ENCODE measurements around the gene ALDH4A1.

The ALDH4A1 gene, protein sequence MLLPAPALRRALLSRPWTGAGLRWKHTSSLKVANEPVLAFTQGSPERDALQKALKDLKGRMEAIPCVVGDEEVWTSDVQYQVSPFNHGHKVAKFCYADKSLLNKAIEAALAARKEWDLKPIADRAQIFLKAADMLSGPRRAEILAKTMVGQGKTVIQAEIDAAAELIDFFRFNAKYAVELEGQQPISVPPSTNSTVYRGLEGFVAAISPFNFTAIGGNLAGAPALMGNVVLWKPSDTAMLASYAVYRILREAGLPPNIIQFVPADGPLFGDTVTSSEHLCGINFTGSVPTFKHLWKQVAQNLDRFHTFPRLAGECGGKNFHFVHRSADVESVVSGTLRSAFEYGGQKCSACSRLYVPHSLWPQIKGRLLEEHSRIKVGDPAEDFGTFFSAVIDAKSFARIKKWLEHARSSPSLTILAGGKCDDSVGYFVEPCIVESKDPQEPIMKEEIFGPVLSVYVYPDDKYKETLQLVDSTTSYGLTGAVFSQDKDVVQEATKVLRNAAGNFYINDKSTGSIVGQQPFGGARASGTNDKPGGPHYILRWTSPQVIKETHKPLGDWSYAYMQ

DNA sequence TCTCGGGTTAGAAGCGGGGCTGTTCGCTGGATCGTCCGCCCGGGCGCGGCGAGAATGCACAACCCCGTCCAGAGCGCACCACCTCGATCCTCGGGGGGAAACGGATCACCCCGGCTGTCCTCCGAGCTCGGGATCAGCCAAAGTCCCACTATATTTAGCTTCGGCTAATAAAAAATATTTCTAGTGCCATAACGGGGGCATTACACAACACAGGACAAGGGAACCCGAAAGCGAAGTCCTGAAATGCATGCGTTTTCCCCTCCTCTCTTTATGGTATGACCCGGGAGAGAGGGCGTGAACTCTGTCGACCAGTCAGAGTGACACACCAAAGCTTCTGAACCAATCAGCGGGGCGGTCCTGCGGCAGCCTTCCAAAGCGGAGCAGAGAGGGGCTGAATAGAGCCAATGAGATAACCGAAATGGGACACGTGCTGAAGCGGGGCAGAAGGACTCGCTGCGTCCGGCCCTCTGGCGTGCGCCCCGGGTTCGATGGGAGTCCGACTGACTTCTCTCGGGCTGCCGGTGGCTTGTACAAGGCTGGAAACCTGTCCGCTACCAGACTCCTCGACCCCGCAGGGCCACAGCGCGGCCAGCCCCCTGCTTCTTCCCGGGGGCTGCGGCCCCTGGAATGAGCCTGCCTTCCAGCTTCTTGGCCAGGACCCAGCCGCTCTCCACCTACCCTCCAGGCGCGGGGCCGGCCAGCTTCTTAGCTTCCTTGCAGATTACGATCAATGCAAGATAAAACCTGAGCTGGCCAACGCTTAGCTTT lies at the start of gene ALDH4A1:
Gene ALDH4A1, minus strand, starts transcription at position 33 of the 768 bp plus-strand sequence. Its CDS starts 32 bp downstream, at position 1.
- TF ChIP-seq GATA3 (IDR thresholded peaks at IDR 0.05; ENCODE audit: low read depth, low read length) (no peak), GATA2 (IDR thresholded peaks at IDR 0.05; ENCODE audit: low read depth, low read length) (peak; percentile 84)

DNA sequence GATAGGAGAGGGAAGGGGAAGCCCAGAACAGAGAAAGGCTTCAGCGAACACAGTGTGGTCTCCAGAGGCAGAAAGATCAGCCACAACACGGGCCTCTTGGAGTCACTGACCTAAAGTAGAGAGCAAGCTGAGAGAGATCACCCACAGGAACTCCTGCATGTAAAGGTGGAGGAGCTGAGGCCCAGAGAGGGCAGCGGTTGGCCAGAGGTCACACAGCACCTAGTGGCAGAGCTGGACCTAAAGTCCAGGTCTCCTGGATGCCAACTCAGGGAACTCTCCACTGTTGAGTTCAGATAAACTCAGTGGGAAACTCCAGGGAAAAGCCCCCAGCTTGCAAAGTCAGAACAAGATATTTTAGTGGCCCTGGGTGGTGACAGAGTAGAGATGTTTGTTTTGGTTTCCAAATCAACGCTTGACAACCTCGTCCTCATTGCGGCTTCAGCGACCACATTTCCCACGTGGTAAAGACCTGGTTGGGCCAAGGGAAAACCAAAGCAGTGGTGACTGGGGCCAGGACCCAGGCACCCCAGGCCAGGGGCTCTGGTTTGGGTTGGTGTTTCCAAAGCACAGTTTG lies 49.5 kb upstream of the ALDH4A1 start:
- TF ChIP-seq GATA2 (IDR thresholded peaks at IDR 0.05; ENCODE audit: low read depth, low read length) (no peak), GATA3 (IDR thresholded peaks at IDR 0.05; ENCODE audit: low read depth, low read length) (no peak)

DNA sequence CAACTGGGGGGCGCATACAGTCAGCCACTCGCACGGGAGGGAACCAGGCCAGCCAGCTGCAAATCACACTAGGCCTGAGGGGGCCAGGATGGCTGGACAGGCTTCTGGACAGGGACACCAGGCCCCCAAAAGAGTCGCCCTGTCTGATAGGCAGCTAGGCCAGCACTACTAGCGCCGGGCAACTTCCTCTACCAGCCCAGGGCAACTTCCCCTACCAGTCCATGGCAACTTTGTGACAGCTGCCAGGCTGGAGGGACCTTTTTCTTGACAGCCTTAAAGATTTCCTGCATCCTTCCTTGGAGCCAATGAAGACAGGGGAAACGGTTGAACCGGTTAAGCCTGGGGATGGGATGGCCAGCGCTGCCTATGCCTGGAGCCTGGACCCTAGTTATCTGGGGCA lies 49.1 kb upstream of the ALDH4A1 start:
- TF ChIP-seq GATA2 (IDR thresholded peaks at IDR 0.05; ENCODE audit: low read depth, low read length): no peak
- no peak for TF ChIP-seq GATA3 (IDR thresholded peaks at IDR 0.05; ENCODE audit: low read depth, low read length)

DNA sequence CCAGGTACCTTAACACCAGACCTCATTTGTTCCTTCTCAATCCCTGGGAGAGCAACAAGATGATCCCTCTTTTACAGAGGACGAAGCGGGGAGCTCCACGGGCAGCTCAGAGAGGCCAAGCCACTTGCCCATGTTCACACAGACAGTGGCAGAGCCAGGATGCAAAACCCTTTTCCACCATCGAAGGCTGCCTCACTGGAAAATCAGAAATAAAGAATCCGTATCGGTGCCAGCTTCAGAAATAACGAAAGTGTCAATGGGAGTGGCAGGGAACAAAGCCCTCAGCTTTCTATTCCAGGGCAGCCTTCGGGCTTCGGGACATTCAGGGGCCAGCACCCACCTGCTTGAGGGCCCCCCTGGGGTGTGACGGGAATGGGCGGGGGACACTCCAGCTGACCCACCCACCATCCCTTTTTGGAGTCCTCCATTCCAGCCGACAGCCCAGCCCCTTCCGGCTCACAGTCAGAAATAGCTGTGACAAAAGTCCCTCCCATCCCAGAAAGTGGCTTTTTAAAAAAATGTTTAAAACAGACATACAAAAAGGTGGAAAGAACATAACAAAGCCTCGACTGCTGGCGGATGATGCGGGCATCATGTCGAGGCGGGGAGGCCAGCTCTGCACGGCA lies 48.2 kb upstream of the ALDH4A1 start:
- TF ChIP-seq GATA2 (IDR thresholded peaks at IDR 0.05; ENCODE audit: low read depth, low read length) (no peak), GATA3 (IDR thresholded peaks at IDR 0.05; ENCODE audit: low read depth, low read length) (no peak)

DNA sequence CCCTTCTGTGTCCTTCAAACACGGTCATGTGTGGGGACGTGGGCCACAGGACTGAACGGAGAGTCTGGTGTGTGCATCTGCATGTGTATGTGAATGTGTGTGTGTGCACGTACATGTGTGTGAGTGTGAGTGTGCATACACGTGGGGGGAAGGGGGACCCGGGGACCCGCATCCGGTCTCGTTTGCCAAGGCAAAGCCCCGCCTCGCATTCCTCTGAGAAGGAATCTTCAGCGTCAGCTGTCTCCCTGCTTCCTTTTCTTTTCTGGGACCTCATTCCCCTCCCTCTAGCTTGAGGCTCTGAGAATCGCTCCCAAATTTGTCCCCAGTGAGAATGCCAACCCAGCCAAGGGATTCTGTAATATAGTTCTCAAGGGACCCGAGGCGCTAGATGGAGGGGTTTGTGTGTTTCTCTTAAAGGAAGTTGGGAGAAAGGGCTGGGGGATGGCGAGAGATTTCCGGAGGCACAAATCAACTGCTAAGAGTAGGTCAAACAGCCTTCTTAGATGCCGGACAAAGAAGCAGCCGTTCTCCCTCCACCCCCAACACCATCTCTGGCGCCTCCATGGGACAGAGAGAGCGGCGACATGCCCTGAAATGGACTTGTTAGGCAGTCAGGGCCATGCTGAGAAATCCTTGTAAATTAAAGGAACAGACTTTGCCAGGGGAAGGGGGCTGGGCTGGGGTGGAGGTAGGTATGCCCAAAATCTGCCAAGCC lies 47.5 kb upstream of the ALDH4A1 start:
- TF ChIP-seq GATA2 (IDR thresholded peaks at IDR 0.05; ENCODE audit: low read depth, low read length): no peak
- TF ChIP-seq GATA3 (IDR thresholded peaks at IDR 0.05; ENCODE audit: low read depth, low read length): no peak

DNA sequence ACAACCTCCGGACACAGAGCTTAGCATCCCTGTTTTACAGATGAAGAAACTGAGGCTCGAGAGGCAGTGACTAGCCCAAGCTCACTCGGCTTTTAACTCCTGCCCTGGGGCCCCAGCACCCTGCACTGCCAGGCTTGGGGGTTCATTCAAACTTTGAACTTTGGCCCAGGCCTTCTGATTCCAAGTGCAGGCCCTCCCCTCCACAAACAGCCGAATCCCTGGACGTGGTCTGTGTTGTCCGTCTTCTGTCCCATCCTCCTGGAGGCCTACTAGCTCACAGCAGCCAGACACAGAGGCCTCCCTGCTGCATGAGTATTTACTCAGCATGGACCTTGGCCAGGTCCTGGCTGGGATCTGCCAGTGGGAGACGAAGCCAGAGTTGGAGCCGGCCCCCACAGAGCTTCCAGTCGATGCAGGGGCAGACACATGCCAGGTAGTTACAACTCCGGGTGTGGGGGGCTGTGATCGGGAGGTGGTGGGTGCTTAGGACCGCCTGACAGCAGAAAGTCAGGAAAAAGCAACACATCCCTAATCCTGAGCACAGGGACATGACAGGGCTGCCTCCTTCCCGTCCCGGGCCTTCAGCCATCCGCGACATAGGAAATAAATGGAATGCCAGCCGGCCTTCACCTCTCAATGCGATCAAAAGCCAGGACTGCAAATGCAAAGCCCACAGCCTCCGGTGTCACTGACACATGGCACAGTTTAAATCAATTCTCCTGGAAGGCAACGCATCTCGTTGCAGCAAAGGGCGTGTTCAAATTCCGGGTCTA lies 46.7 kb upstream of the ALDH4A1 start:
- TF ChIP-seq GATA2 (IDR thresholded peaks at IDR 0.05; ENCODE audit: low read depth, low read length) (no peak), GATA3 (IDR thresholded peaks at IDR 0.05; ENCODE audit: low read depth, low read length) (no peak)

DNA sequence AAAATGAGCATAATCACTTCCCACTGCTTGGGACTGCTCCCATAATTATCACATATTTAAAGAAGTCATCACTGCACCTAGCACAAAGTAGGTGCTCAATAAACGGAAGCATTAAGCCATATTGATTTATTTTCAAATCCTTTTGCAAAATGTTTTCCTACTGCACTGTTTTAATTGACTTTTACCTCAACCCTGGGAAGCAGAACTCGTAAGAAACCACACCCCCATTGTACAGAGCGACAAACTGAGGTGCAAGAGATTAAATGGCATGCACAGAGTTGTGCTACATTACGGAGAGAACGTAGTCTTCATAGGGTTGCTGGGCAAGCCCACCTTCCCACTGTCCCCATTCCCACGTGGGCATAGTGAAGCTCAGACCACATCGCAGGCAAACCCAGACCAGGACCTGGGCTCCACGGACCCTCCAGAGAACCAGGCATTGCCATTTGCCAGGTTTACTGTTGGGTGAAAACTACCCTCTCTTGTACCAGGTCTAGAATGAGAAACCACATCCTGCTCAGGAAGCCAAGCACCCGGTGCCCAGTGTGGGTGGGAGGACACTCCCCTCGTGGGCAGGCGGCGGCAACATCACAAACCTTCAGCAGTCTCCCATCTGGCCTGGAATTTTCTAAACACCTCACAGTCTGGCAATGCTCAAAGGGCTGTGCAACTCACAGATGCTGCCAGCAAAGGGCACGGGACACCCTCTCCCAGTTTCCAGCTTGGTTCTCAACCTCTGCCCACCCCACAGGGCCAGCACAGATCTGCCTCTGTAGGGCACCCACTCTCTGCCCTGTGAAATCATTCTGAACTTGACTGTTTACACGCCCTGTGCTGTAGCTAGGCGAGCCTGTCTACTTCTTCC lies 45.9 kb upstream of the ALDH4A1 start:
- TF ChIP-seq GATA3 (IDR thresholded peaks at IDR 0.05; ENCODE audit: low read depth, low read length) (no peak), GATA2 (IDR thresholded peaks at IDR 0.05; ENCODE audit: low read depth, low read length) (no peak)

DNA sequence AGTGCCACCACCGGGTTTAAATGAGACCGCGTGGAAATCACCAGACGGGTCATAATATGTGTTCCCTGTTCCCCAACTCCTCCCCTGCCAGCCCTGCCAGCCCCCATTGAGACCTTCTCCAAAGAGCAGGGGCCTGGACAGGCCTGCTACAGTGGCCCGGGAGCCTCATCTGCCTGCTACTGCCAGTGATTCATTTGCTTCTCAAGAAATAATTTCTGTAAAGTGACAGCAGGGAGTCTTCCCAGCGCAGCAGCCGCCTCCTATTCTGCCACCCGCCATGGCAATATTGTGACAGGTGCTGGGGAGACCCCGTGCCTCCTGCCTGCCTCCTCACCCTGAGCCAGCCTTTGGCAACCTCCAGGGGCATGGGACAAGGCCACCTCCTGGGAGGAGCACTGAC lies 45.2 kb upstream of the ALDH4A1 start:
- no peak for TF ChIP-seq GATA3 (IDR thresholded peaks at IDR 0.05; ENCODE audit: low read depth, low read length)
- TF ChIP-seq GATA2 (IDR thresholded peaks at IDR 0.05; ENCODE audit: low read depth, low read length): no peak

DNA sequence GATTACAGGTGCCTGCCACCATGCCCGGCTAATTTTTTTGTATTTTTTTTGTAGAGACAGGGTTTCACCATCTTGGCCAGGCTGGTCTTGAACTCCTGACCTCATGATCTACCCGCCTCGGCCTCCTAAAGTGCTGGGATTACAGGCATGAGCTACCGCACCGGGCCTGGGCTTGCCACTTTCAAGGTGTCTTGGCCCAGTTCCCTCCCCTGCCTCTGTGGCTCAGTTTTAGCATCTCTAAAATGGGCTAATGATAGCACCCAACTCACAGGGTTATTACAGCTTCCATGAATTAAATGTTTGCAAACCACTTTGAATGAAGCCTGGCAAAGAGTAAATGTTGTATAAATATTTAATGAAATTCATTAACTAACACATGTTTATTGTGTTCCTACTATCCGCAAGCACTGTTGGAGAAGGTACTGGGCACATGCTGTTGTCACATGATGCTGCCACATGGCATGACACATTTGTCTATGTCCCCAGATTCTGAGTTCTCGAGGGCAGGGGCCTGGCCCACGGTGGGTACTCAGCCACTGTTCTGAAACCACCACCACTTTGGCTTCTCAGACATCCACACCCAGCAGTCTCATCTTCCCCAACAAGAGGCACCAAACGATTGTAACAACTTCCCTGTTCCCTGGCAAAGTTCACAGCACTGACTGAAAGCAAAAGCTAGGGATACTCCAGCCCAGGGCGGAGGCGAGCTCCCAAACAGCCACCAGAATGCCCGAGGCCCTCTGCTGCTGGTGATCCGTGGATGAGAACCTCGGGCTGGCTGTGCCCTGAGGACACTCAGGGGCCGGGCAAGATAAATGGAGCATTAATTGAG lies 44.4 kb upstream of the ALDH4A1 start:
- no peak for TF ChIP-seq GATA3 (IDR thresholded peaks at IDR 0.05; ENCODE audit: low read depth, low read length)
- no peak for TF ChIP-seq GATA2 (IDR thresholded peaks at IDR 0.05; ENCODE audit: low read depth, low read length)

DNA sequence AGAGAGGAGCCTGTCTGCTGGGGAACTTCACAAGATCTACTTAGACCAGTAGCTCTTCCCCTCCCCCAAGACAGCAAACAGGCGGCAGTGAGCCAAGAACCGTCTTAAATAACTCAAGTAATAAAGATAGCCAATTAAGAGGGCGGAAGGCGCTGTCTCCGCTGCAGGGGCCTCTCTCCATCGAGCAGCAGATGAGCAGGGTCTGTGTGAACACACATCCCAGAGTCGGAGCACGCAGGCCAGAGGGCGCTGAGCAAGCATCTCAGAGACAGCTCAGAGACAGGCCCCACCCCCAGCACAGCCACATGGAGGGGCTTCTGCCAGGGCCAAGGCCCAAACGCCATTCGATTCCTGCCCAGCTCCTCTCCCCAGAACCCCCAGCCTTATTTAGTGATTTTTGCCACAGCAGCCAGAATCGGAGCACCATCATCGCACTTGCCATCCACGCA lies 43.1 kb upstream of the ALDH4A1 start:
- no peak for TF ChIP-seq GATA2 (IDR thresholded peaks at IDR 0.05; ENCODE audit: low read depth, low read length)
- no peak for TF ChIP-seq GATA3 (IDR thresholded peaks at IDR 0.05; ENCODE audit: low read depth, low read length)

DNA sequence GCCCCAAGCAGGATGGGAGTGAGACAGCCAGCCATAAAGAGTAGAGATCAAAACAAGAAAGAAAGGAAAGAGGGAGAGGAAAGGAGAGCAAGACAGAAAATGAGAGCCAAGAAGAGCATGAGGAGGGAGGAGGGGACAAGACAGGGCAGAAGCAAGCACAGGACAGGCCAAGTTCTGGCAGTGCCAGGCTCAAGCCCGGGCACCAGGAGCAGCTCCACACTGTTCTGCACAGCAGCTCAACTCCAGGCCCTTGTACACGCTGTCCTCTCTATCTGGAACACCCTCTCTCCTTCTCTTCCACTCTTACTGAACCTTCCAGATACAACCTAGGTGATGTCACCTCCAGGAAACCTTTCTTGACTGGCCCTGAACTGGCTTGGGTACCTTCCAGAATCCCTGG lies 42.5 kb upstream of the ALDH4A1 start:
- TF ChIP-seq GATA2 (IDR thresholded peaks at IDR 0.05; ENCODE audit: low read depth, low read length): no peak
- TF ChIP-seq GATA3 (IDR thresholded peaks at IDR 0.05; ENCODE audit: low read depth, low read length): no peak
